GM23338 (cell line): ENCODE data around the gene ST6GALNAC3. TPM values are rescaled to one million over a fixed set of nuclear protein-coding genes. Genes with fewer than 3 reads are reported as not detected.

Experiments
- ATAC-seq: fragments of 200-7000 bp; cut with Tn5 transposase; 3 replicates; pipeline ENCODE4 v1.9.1; 2020
- DNase-seq: peaks from one replicate; pipeline ENCODE4 v3.0.0-alpha.2; 2015; ENCODE audit warnings: low spot score
- H2AFZ ChIP-seq: fragments of 200-600 bp; sonication (generic); 2 replicates; pipeline ENCODE4 v1.8.0; 2016; ENCODE audit warnings: antibody characterized with exemption, mild to moderate bottlenecking, moderate library complexity
- H3F3A ChIP-seq: fragments of 200-600 bp; sonication (generic); replicated peaks from 2 replicates; pipeline ENCODE4 v1.8.0; 2017; ENCODE audit warnings: antibody characterized with exemption, mixed run types, low read depth
- H3K27ac ChIP-seq: fragments of 200-600 bp; sonication (generic); 2 replicates; pipeline ENCODE4 v1.6.1; 2016; ENCODE audit warnings: low read depth
- H3K27me3 ChIP-seq: fragments of 200-600 bp; sonication (generic); 2 replicates; pipeline ENCODE4 v1.8.0; 2016; ENCODE audit warnings: mild to moderate bottlenecking, mixed run types, moderate library complexity; ENCODE audit not compliant: insufficient read depth
- H3K36me3 ChIP-seq: fragments of 200-600 bp; sonication (generic); 2 replicates; pipeline ENCODE4 v1.8.0; 2016; ENCODE audit warnings: mild to moderate bottlenecking; ENCODE audit not compliant: insufficient read depth
- H3K4me1 ChIP-seq: fragments of 200-600 bp; sonication (generic); 2 replicates; pipeline ENCODE4 v1.8.0; 2016; ENCODE audit warnings: mild to moderate bottlenecking, moderate library complexity; ENCODE audit not compliant: insufficient read depth
- H3K4me2 ChIP-seq: fragments of 200-600 bp; sonication (generic); 2 replicates; pipeline ENCODE4 v1.7.1; 2017; ENCODE audit warnings: mixed run types
- H3K4me3 ChIP-seq: fragments of 200-600 bp; sonication (generic); 2 replicates; pipeline ENCODE4 v1.6.1; 2016; ENCODE audit warnings: mixed run types
- H3K79me2 ChIP-seq: fragments of 200-600 bp; sonication (generic); replicated peaks from 2 replicates; pipeline ENCODE4 v1.8.0; 2017; ENCODE audit warnings: mild to moderate bottlenecking; ENCODE audit not compliant: insufficient read depth
- H3K9me2 ChIP-seq: fragments of 200-600 bp; sonication (generic); 2 replicates; pipeline ENCODE4 v1.8.0; 2017; ENCODE audit not compliant: insufficient read depth
- H4K20me1 ChIP-seq: fragments of 200-600 bp; sonication (generic); replicated peaks from 2 replicates; pipeline ENCODE4 v1.8.0; 2017; ENCODE audit warnings: mild to moderate bottlenecking; ENCODE audit not compliant: insufficient read depth
- H3K27ac Mint-ChIP-seq: 2 replicates; pipeline ENCODE4 v1.8.0; 2020; ENCODE audit warnings: inconsistent platforms, mild to moderate bottlenecking, moderate library complexity, mixed read lengths
- H3K27me3 Mint-ChIP-seq: 3 replicates; pipeline ENCODE4 v1.8.0; 2022; ENCODE audit warnings: low read depth, mild to moderate bottlenecking, moderate library complexity, mixed read lengths, inconsistent platforms; ENCODE audit not compliant: insufficient read depth, poor library complexity
- H3K36me3 Mint-ChIP-seq: 3 replicates; pipeline ENCODE4 v1.8.0; 2021; ENCODE audit warnings: low read depth, mild to moderate bottlenecking, inconsistent platforms, moderate library complexity, mixed read lengths
- H3K4me1 Mint-ChIP-seq: 3 replicates; pipeline ENCODE4 v1.8.0; 2020; ENCODE audit warnings: mild to moderate bottlenecking, inconsistent platforms, mixed read lengths
- H3K4me3 Mint-ChIP-seq: 3 replicates; pipeline ENCODE4 v1.8.0; 2021; ENCODE audit warnings: moderate library complexity, mild to moderate bottlenecking, inconsistent platforms, mixed read lengths
- H3K9me3 Mint-ChIP-seq: 3 replicates; pipeline ENCODE4 v1.8.0; 2020; ENCODE audit warnings: moderate library complexity, mild to moderate bottlenecking, inconsistent platforms, mixed read lengths
- CREB1 ChIP-seq: fragments of 250-450 bp; sonication (Bioruptor Pico); IDR thresholded peaks from 2 replicates; pipeline ENCODE4 v1.5.0; 2020; ENCODE audit warnings: low read depth, mild to moderate bottlenecking, moderate library complexity
- EZH2 ChIP-seq: fragments of 200-600 bp; sonication (generic); IDR thresholded peaks from one replicate; pipeline ENCODE4 v1.8.0; 2017; ENCODE audit warnings: antibody characterized with exemption, mild to moderate bottlenecking, low read depth; ENCODE audit not compliant: unreplicated experiment
- JUNB ChIP-seq: IDR thresholded peaks from one replicate; pipeline ENCODE4 v1.6.1; 2016; ENCODE audit warnings: antibody characterized with exemption; ENCODE audit not compliant: unreplicated experiment
- NANOG ChIP-seq: IDR thresholded peaks from 2 replicates; pipeline ENCODE4 v1.6.1; 2016; ENCODE audit warnings: antibody characterized with exemption, borderline replicate concordance
- STAT1 ChIP-seq: IDR thresholded peaks from one replicate; pipeline ENCODE4 v1.6.1; 2016; ENCODE audit warnings: antibody characterized with exemption; ENCODE audit not compliant: unreplicated experiment
- polyA plus RNA-seq: library from polyadenylated mRNA; unstranded; fragments of >200 nt; fragmentation: Nextera tagmentation; extraction: Ambion mirVana; gene quantifications from 2 replicates; pipeline ENCODE4 v1.2.1, GENCODE V29; 2016
- total RNA-seq: library from RNA; depleted of rRNA; stranded (reverse); fragments of >200 nt; shearing (Covaris generic); gene quantifications from 2 replicates; pipeline ENCODE4 v1.2.3, GENCODE V29; 2014
- TF ChIP-seq, protein P1 (sequence below): fragments of 250-450 bp; sonication (Bioruptor Pico); IDR thresholded peaks from 2 replicates; pipeline ENCODE4 v1.5.0; 2020; ENCODE audit warnings: mild to moderate bottlenecking, moderate library complexity
- TF ChIP-seq, protein P2 (sequence below): IDR thresholded peaks from one replicate; pipeline ENCODE4 v1.6.1; 2018; ENCODE audit warnings: antibody characterized with exemption; ENCODE audit not compliant: unreplicated experiment

The ST6GALNAC3 gene
- total and polyA plus RNA-seq, 2 experiments from 2014 or later: 4.7 to 11.6 TPM

DNA sequence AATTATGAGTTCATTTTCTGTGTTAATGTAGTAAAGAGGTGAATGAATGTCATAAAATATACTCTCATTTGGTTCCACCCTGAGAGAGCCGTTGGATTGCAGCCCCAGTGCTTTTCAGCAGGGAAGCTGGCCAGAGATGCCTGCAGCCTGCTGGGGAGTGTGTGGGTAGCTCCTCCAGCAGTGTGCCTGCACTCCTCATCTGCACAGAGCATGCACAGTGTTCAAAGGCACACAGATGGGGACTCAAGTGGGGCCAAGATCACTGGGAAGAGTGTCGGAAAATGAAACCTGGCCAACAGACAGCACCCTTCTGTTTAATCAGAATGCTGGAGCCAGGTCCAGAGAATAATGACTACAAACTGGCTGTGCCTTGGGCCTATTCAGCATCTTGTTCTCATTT is 206.8 kb downstream of the ST6GALNAC3 start:
- Histone ChIP-seq H3K27me3 (no peaks in the 10 kb centered on the region), H3K27ac (no peak overlapping the region), H3K4me3 (no peak overlapping the region), H3K36me3 (no peaks in the 10 kb centered on the region), H3K9me2 (no peaks in the 10 kb centered on the region), H3K4me2 (no peak overlapping the region), H2AFZ (no peak overlapping the region), H4K20me1 (no peaks in the 10 kb centered on the region), H3K79me2 (no peaks in the 10 kb centered on the region), H3K4me1 (no peaks in the 10 kb centered on the region), H3F3A (no peaks in the 10 kb centered on the region)
- TF ChIP-seq EZH2 (no peak), STAT1 (no peak), CREB1 (CRISPR knock-in tag) (no peak), NANOG (no peak), JUNB (no peak)
- TF ChIP-seq, protein P1, sequence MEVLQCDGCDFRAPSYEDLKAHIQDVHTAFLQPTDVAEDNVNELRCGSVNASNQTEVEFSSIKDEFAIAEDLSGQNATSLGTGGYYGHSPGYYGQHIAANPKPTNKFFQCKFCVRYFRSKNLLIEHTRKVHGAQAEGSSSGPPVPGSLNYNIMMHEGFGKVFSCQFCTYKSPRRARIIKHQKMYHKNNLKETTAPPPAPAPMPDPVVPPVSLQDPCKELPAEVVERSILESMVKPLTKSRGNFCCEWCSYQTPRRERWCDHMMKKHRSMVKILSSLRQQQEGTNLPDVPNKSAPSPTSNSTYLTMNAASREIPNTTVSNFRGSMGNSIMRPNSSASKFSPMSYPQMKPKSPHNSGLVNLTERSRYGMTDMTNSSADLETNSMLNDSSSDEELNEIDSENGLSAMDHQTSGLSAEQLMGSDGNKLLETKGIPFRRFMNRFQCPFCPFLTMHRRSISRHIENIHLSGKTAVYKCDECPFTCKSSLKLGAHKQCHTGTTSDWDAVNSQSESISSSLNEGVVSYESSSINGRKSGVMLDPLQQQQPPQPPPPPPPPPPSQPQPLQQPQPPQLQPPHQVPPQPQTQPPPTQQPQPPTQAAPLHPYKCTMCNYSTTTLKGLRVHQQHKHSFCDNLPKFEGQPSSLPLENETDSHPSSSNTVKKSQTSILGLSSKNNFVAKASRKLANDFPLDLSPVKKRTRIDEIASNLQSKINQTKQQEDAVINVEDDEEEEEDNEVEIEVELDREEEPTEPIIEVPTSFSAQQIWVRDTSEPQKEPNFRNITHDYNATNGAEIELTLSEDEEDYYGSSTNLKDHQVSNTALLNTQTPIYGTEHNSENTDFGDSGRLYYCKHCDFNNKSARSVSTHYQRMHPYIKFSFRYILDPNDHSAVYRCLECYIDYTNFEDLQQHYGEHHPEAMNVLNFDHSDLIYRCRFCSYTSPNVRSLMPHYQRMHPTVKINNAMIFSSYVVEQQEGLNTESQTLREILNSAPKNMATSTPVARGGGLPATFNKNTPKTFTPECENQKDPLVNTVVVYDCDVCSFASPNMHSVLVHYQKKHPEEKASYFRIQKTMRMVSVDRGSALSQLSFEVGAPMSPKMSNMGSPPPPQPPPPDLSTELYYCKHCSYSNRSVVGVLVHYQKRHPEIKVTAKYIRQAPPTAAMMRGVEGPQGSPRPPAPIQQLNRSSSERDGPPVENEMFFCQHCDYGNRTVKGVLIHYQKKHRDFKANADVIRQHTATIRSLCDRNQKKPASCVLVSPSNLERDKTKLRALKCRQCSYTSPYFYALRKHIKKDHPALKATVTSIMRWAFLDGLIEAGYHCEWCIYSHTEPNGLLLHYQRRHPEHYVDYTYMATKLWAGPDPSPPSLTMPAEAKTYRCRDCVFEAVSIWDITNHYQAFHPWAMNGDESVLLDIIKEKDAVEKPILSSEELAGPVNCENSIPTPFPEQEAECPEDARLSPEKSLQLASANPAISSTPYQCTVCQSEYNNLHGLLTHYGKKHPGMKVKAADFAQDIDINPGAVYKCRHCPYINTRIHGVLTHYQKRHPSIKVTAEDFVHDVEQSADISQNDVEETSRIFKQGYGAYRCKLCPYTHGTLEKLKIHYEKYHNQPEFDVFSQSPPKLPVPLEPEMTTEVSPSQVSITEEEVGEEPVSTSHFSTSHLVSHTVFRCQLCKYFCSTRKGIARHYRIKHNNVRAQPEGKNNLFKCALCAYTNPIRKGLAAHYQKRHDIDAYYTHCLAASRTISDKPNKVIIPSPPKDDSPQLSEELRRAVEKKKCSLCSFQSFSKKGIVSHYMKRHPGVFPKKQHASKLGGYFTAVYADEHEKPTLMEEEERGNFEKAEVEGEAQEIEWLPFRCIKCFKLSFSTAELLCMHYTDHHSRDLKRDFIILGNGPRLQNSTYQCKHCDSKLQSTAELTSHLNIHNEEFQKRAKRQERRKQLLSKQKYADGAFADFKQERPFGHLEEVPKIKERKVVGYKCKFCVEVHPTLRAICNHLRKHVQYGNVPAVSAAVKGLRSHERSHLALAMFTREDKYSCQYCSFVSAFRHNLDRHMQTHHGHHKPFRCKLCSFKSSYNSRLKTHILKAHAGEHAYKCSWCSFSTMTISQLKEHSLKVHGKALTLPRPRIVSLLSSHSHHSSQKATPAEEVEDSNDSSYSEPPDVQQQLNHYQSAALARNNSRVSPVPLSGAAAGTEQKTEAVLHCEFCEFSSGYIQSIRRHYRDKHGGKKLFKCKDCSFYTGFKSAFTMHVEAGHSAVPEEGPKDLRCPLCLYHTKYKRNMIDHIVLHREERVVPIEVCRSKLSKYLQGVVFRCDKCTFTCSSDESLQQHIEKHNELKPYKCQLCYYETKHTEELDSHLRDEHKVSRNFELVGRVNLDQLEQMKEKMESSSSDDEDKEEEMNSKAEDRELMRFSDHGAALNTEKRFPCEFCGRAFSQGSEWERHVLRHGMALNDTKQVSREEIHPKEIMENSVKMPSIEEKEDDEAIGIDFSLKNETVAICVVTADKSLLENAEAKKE (CRISPR knock-in tag): no peak
- TF ChIP-seq, protein P2, sequence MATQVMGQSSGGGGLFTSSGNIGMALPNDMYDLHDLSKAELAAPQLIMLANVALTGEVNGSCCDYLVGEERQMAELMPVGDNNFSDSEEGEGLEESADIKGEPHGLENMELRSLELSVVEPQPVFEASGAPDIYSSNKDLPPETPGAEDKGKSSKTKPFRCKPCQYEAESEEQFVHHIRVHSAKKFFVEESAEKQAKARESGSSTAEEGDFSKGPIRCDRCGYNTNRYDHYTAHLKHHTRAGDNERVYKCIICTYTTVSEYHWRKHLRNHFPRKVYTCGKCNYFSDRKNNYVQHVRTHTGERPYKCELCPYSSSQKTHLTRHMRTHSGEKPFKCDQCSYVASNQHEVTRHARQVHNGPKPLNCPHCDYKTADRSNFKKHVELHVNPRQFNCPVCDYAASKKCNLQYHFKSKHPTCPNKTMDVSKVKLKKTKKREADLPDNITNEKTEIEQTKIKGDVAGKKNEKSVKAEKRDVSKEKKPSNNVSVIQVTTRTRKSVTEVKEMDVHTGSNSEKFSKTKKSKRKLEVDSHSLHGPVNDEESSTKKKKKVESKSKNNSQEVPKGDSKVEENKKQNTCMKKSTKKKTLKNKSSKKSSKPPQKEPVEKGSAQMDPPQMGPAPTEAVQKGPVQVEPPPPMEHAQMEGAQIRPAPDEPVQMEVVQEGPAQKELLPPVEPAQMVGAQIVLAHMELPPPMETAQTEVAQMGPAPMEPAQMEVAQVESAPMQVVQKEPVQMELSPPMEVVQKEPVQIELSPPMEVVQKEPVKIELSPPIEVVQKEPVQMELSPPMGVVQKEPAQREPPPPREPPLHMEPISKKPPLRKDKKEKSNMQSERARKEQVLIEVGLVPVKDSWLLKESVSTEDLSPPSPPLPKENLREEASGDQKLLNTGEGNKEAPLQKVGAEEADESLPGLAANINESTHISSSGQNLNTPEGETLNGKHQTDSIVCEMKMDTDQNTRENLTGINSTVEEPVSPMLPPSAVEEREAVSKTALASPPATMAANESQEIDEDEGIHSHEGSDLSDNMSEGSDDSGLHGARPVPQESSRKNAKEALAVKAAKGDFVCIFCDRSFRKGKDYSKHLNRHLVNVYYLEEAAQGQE: no peak
- DNase-seq: no peak
- no peaks in the 10 kb centered on the region for H3K36me3 Mint-ChIP-seq
- peaks cover 24% of the 10 kb centered on the region for H3K4me1 Mint-ChIP-seq
- no peaks in the 10 kb centered on the region for H3K9me3 Mint-ChIP-seq
- H3K27ac Mint-ChIP-seq: no peak overlapping the region
- ATAC-seq: peak; percentile 70
- no peak overlapping the region for H3K4me3 Mint-ChIP-seq
- peaks cover 2% of the 10 kb centered on the region for H3K27me3 Mint-ChIP-seq
